Gastrocnemius medialis (tissue), 4 donors: Measurements from ENCODE around the gene MECP2.

ENCODE experiments used
- CTCF ChIP-seq, 5 experiments: fragments of 450-650 bp in 3 of 5; fragments of 200-600 bp in 2 of 5; sonication (generic) in 2 of 5; IDR thresholded peaks in 4 of 5; conservative IDR thresholded peaks in 1 of 5; 1 replicate in 4 of 5; 2 replicates in 1 of 5; pipeline ENCODE4 v1.5.1; 2016 to 2019; ENCODE audit warnings: antibody characterized with exemption in 5 of 5, mild to moderate bottlenecking in 3 of 5, moderate library complexity in 3 of 5
- POLR2A ChIP-seq, 2 donors: fragments of 450-650 bp; IDR thresholded peaks; one replicate each; pipeline ENCODE4 v1.6.1; 2017; ENCODE audit warnings: antibody characterized with exemption in 2 of 2, mild to moderate bottlenecking in 2 of 2, moderate library complexity in 2 of 2

- TF ChIP-seq POLR2A (IDR thresholded peaks at IDR 0.05) (peak; percentile 52 to 60), CTCF (IDR thresholded peaks at IDR 0.05 in 4 of 5, conservative IDR thresholded peaks at IDR 0.05 in 1 of 5) (no peak)
Measured at GRCh38 chrX:154097589-154098541, at the start of gene MECP2.
